Measurements from ENCODE around the gene WDR5.

WDR5 gene

DNA sequence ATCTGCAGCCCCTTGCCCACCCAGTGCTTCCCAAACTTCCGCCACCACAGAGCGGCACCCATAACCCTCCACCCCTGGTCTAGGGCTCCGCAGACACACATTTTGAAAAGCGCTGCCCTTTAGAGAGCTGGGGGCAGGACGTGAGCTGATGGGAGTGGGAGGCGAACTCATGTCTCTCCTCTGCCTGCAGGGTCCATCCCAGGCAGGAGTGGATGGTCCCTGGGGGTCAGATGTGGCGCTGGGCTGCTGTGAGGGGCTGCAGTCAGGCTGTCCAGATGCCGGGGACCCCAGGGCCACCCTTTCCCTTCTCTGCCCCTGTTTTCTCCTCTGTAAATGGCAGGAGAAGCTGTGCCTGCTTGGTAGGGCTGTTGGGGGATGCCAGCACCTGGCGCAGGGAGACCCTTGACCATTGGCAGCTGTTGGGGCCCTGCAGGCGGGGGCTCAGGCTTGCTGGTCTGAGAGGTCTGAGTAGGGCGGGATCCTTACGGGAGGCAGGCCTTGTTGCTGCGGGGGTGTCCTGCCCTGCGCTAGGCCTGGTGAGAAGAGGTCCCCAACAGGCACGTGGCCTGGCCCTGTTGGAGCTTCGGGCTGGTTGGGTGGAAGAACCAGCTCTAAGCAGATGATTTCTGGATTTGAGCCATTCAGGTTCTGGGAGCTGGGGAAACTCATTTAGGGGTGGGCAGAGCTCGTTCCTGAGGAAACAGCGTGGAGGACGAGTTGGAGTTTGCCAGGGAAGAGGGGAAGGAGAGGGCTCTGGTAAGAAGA is 38.8 kb downstream of the WDR5 start:
- no peak for DNase-seq

DNA sequence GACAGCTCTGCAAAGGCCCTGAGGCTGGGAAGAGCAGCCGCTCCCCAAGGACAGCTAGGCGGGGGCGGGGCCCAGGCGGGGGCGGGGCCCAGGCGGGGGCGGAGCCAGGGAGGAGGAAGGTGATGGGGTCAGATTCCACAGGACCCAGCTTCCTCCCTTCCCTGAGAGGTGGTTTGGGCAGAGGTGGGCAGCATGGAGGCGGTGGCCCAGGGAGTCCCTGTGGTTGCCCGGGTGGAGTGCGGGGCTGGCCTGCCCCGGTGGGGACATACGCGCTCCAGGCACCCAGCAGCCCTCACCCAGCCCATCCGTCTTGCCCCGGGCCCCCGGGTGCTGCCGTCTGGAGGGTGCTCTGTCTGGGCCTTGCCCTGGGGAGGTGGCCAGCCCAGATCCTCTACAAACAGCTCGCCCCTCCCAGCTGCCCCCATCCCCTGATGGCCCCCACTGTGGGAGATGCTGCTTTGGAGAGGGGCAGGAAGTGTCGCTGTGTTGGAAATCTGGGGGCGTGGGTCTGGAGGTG is 39.5 kb downstream of the WDR5 start:
- no peak for DNase-seq

DNA sequence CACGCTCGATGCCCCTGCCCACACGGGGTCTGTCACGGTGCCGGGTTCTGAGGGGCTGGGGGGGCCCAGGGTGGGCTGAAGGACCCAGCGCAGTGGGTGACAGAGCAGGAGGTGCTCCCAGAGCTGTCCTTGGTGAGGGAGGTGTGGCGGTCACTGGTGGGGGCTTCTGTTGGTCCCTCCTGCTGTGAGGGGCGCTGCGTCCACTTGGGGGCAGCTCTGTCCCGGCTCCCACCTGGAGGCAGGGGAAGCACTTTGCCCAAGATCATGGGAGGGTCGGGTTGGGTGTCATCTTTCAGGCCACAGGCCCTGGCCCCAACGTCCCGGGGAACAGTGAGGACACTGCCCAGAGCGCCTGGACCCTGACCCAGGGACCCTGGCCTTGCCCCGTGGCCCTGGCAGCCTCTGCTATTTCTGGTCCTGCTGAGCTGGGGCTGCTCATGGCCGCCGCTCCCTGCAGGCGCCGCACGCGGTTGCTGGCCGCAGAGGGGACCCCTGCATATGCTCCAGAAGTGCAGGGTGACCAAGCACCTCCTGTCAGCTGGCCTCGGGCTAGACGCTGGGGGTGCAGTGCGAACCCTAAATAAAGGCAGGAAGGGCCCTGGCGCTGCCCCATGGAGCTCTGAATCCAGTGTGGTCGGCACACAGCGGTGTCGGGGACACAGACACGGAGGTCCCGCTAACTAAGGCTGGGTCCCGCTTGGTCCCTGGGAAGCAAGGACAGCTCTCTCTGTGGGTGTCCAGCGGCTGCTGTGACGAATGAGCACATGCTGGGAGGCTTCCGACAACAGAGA is 40.1 kb downstream of the WDR5 start:
- no peak for DNase-seq

DNA sequence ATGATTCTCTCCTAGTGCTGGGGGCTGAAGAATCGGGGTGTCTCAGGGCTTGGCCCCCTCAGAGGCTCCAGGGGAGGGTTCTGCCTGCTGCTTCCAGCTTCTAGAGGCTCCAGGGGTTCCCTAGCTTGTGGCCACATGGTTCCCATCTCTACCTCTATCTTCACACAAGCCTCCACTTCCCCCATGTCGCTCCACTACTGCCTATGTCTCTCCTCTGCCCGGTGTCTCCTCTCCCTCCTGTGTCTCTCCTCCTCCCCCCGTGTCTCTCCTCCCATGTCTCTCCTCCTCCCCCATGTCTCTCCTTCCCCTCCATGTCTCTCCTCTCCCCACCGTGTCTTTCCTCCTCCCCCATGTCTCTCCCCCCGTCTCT is 40.7 kb downstream of the WDR5 start:
- no peak for DNase-seq

DNA sequence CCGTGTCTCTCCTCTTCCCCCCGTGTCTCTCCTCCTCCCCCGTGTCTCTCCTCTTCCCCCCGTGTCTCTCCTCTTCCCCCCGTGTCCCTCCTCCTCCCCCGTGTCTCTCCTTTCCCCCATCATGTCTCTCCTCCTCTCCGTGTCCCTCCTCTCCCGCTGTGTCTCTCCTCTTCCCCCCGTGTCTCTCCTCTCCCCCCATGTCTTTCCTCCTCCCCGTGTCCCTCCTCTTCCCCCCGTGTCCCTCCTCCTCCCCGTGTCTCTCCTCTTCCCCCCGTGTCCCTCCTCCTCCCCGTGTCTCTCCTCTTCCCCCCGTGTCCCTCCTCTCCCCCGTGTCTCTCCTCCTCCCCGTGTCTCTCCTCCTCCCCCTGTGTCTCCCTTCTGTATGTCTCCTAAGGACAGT is 41.3 kb downstream of the WDR5 start:
- DNase-seq = no peak

DNA sequence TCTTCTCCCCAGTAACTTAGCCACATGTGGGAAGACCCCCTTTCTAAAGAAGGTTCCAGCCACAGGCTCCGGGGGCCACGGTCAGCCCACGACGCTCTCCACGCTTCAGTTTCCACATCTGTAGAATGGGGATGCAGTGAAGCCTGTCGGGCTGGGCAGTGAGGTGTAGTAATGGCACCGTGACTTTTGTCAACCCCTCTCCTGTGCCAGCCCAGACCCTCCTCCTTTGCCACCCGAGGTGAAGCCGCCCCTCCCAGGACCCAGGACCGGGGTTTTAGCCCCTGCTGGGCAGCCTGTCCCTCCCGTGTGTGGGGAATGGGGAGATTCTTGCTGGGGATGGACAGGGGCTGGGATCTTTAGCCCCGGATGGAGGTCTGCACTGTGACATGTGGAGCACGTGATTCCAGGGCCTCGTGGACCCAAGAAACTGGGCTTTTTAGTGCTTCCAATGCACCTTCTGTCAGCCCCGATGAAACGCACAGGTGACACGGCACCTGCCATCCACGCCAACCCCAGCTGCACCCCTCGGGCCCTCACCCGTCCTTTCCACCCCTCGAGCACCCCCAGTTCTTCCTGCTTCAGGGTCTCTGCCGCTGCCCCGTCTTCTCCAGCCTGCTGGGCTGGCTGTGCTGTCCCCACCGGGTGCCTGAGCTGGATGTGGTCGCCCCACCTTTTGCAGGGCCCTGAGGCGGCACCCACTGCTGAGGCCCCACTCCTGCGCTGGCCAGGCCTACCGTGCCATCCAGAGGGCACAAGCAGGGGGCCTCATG is 41.9 kb downstream of the WDR5 start:
- no peak for DNase-seq

DNA sequence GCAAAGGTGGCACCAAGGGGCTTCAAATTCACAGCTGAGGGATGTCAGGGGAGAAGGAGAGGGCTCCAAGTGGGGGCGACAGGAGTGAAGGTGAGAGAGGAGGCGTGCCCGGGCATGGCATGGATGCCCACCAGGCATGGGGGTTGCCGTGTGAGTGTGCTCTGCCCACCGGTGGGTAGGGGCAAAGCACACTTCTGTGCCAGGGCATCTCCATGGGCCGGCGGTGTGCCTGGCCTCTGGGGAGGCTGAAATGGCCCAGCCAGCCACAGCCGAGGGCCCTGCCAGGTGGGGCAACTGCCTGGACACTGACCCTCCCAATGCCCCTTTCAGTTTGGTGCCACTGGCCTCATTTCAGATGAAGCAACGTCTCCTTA is 42.5 kb downstream of the WDR5 start:
- no peak for DNase-seq

DNA sequence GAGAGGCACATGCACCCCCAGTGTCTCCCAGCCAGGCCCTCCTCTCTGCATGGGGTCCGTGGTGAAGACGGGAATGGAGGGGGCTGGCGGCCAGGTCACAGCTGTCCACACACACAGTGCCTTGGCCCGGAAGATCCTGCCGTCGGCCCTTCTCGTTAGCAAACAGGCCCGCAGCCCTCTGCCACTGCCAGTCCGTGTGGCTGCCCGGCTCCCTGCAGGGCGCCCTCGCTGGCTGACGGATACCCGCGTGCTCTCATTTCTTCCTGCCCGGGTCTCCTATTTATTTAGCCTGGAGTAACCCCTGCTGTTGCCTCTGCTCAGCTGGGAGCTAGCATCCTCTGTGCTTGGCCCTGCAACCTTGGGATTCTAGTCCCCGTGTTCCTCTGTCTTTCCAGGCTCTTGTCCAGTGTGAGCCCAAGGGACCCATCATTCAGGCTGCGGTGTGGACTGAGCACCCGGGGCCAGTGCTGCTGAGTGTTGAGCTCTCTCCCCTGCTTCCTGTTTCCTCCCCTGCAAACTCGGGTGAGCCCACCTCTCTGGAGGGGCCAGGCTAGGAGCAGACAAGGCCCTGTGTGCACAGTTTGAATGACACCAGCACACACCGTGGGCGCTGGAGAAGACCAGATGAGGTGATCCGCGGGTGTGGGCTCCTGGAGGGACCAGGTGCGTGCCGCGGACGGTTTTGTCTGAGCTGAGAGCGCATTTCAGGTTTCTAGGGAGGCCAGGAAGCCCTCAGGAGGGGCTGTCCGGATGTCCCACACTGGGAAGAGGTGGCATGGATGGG is 43.1 kb downstream of the WDR5 start:
- no peak for DNase-seq

DNA sequence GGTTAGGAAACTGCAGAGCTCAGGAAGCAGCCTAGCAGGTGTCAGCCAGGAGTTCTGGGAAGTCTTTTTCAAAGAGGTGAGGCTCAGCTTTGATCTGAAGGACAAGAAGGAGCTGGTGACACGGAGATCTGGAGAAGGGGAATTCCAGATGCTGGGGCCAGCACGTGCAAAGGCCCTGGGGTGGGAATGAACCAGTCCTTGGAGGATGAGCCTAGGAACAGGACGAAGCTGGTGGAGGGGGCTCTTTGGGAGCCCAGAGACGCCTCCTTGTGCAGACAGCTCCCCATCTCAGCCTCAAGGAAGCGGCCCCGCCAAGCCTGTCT is 43.7 kb downstream of the WDR5 start:
- no peak for DNase-seq

DNA sequence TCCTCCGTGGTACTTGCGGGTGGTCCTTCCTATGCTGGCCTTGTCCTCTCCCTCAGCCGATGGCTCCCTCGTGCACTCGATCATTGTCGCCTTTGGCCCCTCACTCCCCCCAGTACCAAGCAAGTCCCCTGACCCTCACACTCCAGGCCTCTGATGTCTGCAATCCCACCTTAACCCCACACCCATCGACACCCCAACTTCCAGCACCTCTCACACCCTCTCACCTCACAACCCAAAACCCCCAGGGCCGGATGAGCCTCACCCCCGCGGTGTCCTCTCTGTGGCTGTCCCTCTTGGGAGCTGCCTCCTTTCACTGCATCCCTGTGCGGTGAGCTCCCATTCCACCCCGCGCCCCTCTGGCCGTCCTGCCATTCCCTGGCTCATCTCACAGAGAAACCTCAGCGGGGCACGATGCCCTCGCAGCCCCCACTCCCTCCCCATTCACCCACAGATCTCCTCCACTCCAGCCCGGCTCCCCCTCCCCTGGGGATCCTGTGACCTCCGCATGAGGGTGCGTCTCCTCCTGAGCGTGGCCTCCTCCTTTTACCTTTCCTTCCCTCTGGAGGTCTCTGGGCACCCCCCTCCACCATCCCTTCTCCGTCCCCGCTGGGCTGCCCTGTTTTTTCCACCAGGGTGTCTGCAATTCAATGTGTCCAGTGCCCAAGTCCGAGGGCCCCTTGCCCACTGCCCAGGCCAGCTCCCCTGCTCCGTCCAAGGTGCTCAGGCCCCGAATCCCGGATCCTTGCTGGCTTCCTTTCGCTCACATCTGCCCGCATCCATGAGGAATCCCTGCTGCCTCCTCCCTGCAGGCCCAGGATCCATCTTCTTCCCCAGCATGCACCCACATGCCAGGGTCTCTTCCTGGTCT is 44.3 kb downstream of the WDR5 start:
- DNase-seq = no peak

DNA sequence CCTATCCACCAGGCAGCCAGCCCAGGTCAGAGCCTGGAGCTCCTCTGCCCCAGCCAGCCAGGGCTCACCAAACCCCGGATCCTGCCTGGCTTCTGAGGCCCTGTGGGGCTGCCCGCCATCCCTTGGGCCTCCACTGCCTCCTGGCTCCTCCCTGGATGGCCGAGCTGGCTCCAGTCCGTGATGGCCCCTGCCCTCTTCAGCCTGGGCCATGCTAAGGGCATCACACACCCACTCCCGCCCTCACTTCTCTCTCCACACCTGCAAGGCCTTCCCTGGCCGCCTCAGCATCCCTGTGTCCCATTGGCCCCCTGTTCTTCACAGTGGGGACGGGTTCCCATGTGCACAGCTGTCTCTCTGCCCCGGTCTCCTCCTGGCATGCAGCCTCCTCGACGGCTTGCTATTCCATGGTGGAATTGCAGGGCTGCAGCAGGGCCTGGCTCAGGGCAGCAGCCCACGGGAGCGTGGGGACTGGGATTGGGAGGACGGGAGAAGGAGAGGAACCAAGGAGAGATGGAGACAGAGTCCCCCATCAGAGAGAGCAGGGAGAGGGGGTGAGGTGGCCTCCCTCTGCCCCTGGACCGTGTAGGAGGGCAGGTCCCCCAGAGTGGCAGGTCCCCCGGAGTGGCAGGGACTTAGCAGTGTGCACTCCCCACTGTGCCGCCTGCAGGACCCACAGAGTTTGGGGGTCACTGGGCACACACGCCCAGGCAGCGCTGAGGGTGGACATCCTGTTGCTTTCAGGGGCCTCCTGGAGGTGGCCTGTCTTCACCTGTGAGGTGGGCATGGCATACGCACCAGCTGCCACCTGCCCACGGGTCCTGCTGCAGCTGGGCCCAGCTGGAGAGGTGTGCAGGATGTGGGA is 45.1 kb downstream of the WDR5 start:
- no peak for DNase-seq

DNA sequence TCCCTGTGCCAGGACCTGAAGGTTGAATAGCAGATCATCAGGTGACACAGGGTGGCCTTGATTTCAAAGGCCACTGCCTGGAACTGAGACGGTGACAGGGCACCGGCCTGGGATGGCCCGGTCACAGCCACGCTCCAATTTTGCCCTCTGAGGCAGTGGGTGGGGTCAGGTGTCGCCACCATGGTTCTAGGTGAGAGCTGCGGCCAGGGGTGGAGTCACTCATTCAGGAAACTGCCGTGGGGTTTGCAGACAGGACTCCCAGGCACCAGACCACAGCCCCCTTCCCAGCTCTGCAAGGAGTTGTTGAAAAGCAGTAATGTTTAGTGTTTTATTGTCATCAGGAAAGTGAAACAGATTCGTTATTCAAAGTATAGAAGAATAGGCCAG is 45.8 kb downstream of the WDR5 start:
- no peak for DNase-seq

DNA sequence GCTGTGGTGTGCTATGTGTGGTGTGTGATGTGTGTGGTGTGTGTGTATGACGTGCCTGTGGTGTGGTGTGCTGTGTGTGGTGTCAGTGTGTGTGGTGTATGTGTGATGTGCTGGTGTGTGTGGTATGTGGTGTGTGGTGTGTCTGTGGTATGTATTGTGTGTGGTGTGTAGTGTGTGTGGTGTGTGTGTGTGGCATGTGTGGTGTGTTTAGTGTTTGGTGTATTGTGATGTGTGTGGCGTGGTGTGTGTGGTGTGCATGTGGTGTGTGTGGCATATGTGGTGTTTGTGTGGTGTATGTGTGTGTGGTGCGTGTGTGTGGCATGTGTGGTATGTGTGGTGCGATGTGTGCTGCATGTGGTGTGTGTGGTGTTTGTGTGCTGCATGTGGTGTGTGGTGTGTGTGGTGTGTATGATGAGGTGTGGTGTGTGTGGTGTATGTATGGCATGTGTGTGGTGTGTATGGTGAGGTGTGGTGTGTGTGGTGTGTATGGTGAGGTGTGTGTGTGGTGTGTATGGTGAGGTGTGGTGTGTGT is 46.7 kb downstream of the WDR5 start:
- no peak for DNase-seq

DNA sequence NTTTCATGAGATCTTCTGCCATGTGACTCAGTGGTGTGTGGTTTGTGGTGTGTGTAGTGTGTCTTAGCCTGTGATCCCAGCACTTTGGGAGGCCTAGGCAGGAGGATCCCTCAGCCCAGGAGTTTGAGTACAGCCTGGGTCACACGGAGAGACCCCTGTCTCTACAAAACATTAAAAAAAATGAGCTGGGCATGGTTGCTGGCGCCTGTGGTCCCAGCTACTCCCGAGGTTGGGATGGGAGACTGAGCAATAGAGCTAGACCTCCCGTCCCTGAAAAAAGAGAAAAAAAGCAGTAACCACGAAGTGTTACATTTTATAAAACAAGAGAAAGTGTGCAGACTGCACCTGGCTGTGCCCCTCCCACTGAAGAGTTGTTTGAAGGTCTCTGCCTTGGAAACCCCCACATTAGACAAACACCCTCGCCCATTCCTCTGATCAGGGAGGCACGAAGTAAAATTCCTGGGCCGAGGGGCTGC is 49.7 kb downstream of the WDR5 start:
- DNase-seq = no peak

DNA sequence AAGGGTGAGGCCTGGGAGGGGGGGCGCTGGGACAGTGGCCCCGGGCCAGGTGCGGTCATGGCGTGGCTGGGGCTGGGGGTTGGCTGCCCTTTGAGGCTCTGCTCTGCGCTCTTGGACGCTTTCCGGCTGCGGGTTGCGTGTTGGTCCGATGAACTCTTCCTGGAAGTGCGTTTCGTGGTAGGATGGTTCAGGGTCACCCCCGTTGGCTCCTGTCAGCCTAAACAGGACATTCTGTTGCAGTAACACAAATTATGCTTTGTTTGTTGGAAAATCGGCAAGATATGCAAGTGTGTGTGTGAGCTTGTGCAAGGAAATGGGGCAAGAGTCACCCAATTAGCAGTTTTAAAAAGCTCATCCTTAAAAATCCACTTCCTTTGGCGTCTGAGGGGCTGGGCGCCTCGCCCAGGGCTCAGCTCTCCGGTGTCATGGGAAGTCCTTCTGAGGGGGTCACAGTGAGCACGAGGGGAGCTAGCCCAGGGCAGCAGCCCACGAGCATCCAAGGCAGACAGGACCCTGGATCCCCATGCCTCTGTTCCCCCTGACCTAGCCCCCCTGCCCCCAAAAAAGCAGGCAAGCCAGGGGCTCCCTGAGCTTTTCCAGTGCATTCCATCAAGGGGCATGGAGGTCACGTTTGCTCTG is 50.7 kb downstream of the WDR5 start:
- no peak for DNase-seq

DNA sequence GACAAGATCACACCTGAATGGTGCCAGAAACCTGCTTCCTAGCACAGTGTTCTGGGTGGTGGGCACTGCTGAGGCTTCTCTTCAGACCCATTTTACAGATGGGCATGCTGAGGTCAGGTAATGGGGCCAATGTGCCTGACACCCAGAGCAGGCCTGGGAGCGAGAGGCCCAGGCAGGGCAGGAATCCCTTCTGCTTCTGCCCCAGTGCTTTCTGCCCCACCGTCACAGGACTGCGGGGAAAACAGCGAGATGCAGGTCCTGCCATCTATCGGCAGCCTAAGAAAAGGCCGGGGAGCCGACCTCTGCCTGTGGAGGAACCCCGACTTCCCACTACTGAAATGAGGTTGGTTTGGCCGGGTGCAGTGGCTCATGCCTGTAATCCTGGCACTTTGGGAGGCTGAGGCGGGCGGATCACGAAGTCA is 51.2 kb downstream of the WDR5 start:
- DNase-seq = no peak

DNA sequence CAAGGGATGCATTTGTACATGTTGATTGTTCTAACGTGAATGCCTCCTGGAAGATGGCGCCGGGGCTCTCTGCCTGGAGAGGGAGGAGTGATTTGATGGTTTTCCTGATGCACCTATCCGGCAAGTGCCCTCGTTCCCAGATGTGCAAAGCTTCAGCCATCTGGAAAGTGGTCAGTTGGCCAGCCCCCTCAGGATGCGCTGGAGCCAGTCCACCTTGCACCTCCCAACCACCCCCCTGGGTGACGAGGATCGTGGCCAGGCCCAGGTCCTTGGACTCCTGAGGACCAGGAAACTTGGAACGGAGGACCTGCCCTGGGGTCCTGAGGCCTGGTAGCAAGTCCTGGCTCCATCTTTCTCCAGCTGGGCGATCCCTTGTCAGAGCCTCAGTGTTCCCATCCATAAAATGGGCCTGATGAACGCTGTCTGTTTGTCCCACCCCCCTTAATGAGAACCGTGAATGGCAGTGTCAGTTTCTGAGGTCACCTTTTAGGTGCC is 52.1 kb downstream of the WDR5 start:
- DNase-seq = no peak

DNA sequence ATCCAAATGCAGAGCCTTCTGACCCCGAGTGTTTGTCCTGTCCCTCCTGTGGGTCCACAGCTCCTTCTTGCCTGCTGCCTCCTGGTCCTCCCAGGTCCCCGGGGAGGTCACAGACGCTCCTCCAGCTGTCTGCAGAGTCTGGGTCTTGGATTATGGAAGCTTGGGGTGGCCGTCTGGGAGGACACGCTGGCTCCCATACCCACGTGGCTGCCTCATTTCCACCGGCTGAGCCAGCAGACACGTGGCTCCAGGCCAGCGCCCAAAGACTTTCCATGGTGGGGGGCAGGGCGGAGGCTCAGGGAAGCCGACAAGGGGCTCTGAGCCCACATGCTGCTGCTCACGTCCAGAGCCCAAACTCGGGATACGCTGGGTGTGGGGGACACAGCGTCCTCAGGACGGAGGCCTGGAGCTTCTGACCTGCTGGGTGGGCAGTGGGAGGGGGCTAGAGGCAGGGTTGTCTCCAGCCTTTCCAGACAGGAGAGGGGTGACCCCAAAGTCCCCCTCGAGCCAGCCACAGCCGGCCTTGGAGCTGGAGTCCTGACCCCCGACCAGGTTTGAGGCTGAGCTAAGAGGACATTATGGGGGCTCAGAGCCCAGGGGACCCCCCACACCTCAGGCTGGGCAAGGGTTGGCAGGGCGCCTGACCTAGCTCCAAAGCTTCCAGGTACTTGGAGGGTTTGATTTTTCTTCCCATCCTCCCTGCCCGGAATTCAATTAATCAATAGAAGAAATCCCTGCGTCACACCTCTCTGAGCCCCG is 52.7 kb downstream of the WDR5 start:
- no peak for DNase-seq

DNA sequence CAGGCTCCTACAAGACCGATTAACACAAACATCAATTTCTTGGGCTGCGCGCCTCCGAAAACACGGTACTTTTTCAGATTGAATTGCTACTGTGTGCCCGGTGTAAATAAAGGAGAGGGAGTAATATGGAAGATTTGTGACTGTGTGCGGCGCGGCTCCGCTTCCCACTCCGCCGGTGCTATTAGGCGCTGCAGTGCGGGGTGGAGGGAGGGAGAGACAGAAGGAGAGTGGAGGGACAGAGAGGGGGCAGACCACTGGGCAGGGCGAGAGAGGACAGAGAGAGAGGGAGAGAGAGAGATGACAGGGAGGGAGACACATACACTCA is 53.2 kb downstream of the WDR5 start:
- no peak for DNase-seq
